Mesothelial cell of epicardium (in vitro differentiated cells): ENCODE results near the gene TAS2R13. TPM values are rescaled to one million over a fixed set of nuclear protein-coding genes. Genes with fewer than 3 reads are reported as not detected.

Experiments
- DNase-seq, 2 experiments: peaks; one replicate each; pipeline ENCODE4 v3.0.0; 2021; ENCODE audit warnings: low spot score in 2 of 2; ENCODE audit not compliant: unreplicated experiment in 2 of 2
- H3K27ac Mint-ChIP-seq: 2 replicates; pipeline ENCODE4 v1.8.0; 2021; ENCODE audit warnings: mixed read lengths
- H3K27me3 Mint-ChIP-seq: 2 replicates; pipeline ENCODE4 v1.8.0; 2021; ENCODE audit warnings: low read depth, mixed read lengths
- H3K36me3 Mint-ChIP-seq: 2 replicates; pipeline ENCODE4 v1.8.0; 2021; ENCODE audit warnings: mixed read lengths
- H3K4me1 Mint-ChIP-seq: 2 replicates; pipeline ENCODE4 v1.8.0; 2021; ENCODE audit warnings: mixed read lengths
- H3K4me3 Mint-ChIP-seq: 2 replicates; pipeline ENCODE4 v1.8.0; 2021; ENCODE audit warnings: mild to moderate bottlenecking, moderate library complexity, mixed read lengths
- H3K9me3 Mint-ChIP-seq: 2 replicates; pipeline ENCODE4 v1.8.0; 2021; ENCODE audit warnings: mixed read lengths
- total RNA-seq: library from RNA; stranded (reverse); gene quantifications from 3 replicates; pipeline ENCODE4 v1.2.1, GENCODE V29; 2021
- TF ChIP-seq, protein P1 (sequence below): fragments of 200-600 bp; sonication (generic); IDR thresholded peaks from one replicate; pipeline ENCODE4 v1.5.0; 2021; ENCODE audit warnings: antibody characterized with exemption; ENCODE audit not compliant: unreplicated experiment

The TAS2R13 gene
- total RNA-seq, 1 donor from 2014 or later = 3.5 TPM

- no peaks in the 10 kb centered on the region for H3K4me1 Mint-ChIP-seq
- H3K9me3 Mint-ChIP-seq = peaks cover 35% of the 10 kb centered on the region
- no peak for DNase-seq
- TF ChIP-seq, protein P1, sequence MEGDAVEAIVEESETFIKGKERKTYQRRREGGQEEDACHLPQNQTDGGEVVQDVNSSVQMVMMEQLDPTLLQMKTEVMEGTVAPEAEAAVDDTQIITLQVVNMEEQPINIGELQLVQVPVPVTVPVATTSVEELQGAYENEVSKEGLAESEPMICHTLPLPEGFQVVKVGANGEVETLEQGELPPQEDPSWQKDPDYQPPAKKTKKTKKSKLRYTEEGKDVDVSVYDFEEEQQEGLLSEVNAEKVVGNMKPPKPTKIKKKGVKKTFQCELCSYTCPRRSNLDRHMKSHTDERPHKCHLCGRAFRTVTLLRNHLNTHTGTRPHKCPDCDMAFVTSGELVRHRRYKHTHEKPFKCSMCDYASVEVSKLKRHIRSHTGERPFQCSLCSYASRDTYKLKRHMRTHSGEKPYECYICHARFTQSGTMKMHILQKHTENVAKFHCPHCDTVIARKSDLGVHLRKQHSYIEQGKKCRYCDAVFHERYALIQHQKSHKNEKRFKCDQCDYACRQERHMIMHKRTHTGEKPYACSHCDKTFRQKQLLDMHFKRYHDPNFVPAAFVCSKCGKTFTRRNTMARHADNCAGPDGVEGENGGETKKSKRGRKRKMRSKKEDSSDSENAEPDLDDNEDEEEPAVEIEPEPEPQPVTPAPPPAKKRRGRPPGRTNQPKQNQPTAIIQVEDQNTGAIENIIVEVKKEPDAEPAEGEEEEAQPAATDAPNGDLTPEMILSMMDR = no peak
- no peak overlapping the region for H3K4me3 Mint-ChIP-seq
- no peak overlapping the region for H3K27ac Mint-ChIP-seq
- H3K27me3 Mint-ChIP-seq = no peaks in the 10 kb centered on the region
- H3K36me3 Mint-ChIP-seq = peaks cover 33% of the 10 kb centered on the region
Measured at GRCh38 chr12:10941916-10942607, 32.7 kb upstream of the TAS2R13 start.

GRCh38 chr12:10941369-10941768 lies 32.0 kb upstream of the TAS2R13 start:
- Mint-ChIP-seq H3K9me3 (peaks cover 29% of the 10 kb centered on the region), H3K36me3 (peaks cover 27% of the 10 kb centered on the region), H3K4me3 (no peak overlapping the region), H3K4me1 (no peaks in the 10 kb centered on the region), H3K27me3 (no peaks in the 10 kb centered on the region), H3K27ac (no peak overlapping the region)
- TF ChIP-seq, protein P1 = no peak
- DNase-seq = no peak

DNA sequence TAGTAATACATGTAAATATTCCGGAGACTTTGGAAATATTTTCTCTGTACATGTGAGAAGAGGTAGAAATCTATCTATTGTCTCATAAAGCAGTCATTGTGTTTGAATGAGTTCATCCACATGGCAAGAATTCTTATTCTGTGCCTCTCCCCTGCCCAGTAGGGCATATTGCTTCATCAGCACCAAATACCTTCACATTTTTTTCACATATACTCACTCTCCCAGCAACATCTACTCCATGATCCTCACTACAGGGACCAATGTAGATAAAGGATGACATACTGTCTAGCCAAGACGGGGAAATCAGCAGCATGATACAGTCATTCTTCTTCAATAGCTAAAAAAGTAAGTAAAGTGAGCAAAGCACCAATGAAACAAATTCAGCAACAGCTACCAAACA lies 31.0 kb upstream of the TAS2R13 start:
- no peak for DNase-seq
- Mint-ChIP-seq H3K9me3 (peaks cover 19% of the 10 kb centered on the region), H3K36me3 (peaks cover 18% of the 10 kb centered on the region), H3K4me1 (no peaks in the 10 kb centered on the region), H3K27ac (no peak overlapping the region), H3K27me3 (no peaks in the 10 kb centered on the region), H3K4me3 (no peak overlapping the region)
- TF ChIP-seq, protein P1 = no peak

DNA sequence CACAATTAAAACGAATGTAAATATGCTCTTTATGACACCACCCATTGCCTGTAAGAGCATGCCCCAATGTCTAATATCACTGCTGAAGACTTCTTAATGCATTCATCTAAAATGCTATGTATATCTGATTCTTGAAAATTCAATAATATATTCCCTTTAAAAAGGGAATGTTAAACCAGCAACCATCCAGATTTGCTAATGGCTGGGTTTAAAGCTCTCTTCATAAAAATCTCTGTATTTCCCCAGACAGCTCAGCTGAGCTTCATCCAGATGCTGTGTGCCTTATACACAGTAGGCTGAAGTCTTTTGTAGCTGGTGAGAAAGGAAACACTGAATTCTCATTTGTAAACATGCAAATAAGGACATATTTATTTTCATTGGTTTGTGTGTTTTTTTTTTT lies 29.8 kb upstream of the TAS2R13 start, which contains the start of gene TAS2R14:
TAS2R14 (minus strand) TSS at position 101 of the 400 bp plus-strand sequence; CDS start at position 45, 56 bp downstream.
- H3K4me1 Mint-ChIP-seq = no peaks in the 10 kb centered on the region
- peaks cover 10% of the 10 kb centered on the region for H3K9me3 Mint-ChIP-seq
- H3K4me3 Mint-ChIP-seq = no peak within 1 kb of the TSS
- H3K27ac Mint-ChIP-seq = no peak within 1 kb of the TSS
- no peak for DNase-seq
- peaks cover 6% of the 10 kb centered on the region for H3K36me3 Mint-ChIP-seq
- no peaks in the 10 kb centered on the region for H3K27me3 Mint-ChIP-seq
- TF ChIP-seq, protein P1 = no peak

GRCh38 chr12:10936506-10936905 lies 27.1 kb upstream of the TAS2R13 start:
- DNase-seq = no peak
- TF ChIP-seq, protein P1 = no peak
- no peaks in the 10 kb centered on the region for H3K36me3 Mint-ChIP-seq
- H3K4me1 Mint-ChIP-seq = no peaks in the 10 kb centered on the region
- no peaks in the 10 kb centered on the region for H3K27me3 Mint-ChIP-seq
- H3K4me3 Mint-ChIP-seq = no peak overlapping the region
- H3K27ac Mint-ChIP-seq = no peak overlapping the region
- H3K9me3 Mint-ChIP-seq = no peaks in the 10 kb centered on the region
